HCT116 (cell line): ENCODE data around the gene LGMN.

ENCODE experiments used
- EGR1 ChIP-seq: IDR thresholded peaks from 2 replicates; pipeline ENCODE4 v1.6.1; 2012; ENCODE audit warnings: low read depth
- TCF7L2 ChIP-seq: IDR thresholded peaks from 2 replicates; pipeline ENCODE4 v1.7.0; 2011; ENCODE audit warnings: borderline replicate concordance, inconsistent platforms; ENCODE audit not compliant: insufficient read depth, insufficient read length; ENCODE audit errors: extremely low read depth
- YY1 ChIP-seq: IDR thresholded peaks from 2 replicates; pipeline ENCODE4 v1.6.1; 2011; ENCODE audit warnings: low read length, low read depth, moderate library complexity, mild to moderate bottlenecking; ENCODE audit not compliant: insufficient replicate concordance; ENCODE audit errors: extremely low read depth
- ZFX ChIP-seq: fragments of 450-650 bp; IDR thresholded peaks from 2 replicates; pipeline ENCODE4 v1.6.1; 2017
- TF ChIP-seq, protein P1 (sequence below): IDR thresholded peaks from 2 replicates; pipeline ENCODE4 v1.6.1; 2012; ENCODE audit warnings: low read depth
- TF ChIP-seq, protein P2 (sequence below), 3 experiments: fragments of 200-600 bp in 1 of 3; sonication (generic) in 1 of 3; IDR thresholded peaks in 2 of 3; conservative IDR thresholded peaks in 1 of 3; 2 replicates each; pipeline ENCODE4 v1.5.1; 2012 to 2017; ENCODE audit warnings: low read depth in 2 of 3, low read length in 2 of 3, antibody characterized with exemption in 1 of 3, borderline replicate concordance in 1 of 3, control low read depth in 1 of 3, mild to moderate bottlenecking in 1 of 3, mixed read lengths in 1 of 3, mixed run types in 1 of 3, moderate library complexity in 1 of 3; ENCODE audit not compliant: insufficient read depth in 1 of 3
- TF ChIP-seq, protein P3 (sequence below): IDR thresholded peaks from 2 replicates; pipeline ENCODE4 v1.6.1; 2012

DNA sequence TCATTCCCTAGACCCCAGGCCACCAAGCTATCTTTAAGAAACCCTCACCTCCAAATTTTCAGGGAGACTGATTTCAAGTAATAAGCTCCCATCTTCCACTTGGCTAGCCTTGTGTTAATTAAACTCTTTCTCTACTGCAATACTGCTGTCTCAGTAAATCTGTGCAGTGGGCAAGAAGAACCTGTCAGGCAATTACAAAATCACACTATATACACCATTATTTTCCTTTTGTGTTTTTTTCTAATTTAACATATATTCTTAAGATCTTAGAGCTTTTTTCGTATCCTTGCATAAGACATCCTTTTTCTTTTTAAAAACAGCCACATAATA lies 38.0 kb upstream of the LGMN start:
- TF ChIP-seq, protein P1, sequence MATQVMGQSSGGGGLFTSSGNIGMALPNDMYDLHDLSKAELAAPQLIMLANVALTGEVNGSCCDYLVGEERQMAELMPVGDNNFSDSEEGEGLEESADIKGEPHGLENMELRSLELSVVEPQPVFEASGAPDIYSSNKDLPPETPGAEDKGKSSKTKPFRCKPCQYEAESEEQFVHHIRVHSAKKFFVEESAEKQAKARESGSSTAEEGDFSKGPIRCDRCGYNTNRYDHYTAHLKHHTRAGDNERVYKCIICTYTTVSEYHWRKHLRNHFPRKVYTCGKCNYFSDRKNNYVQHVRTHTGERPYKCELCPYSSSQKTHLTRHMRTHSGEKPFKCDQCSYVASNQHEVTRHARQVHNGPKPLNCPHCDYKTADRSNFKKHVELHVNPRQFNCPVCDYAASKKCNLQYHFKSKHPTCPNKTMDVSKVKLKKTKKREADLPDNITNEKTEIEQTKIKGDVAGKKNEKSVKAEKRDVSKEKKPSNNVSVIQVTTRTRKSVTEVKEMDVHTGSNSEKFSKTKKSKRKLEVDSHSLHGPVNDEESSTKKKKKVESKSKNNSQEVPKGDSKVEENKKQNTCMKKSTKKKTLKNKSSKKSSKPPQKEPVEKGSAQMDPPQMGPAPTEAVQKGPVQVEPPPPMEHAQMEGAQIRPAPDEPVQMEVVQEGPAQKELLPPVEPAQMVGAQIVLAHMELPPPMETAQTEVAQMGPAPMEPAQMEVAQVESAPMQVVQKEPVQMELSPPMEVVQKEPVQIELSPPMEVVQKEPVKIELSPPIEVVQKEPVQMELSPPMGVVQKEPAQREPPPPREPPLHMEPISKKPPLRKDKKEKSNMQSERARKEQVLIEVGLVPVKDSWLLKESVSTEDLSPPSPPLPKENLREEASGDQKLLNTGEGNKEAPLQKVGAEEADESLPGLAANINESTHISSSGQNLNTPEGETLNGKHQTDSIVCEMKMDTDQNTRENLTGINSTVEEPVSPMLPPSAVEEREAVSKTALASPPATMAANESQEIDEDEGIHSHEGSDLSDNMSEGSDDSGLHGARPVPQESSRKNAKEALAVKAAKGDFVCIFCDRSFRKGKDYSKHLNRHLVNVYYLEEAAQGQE: no peak
- TF ChIP-seq, protein P2, sequence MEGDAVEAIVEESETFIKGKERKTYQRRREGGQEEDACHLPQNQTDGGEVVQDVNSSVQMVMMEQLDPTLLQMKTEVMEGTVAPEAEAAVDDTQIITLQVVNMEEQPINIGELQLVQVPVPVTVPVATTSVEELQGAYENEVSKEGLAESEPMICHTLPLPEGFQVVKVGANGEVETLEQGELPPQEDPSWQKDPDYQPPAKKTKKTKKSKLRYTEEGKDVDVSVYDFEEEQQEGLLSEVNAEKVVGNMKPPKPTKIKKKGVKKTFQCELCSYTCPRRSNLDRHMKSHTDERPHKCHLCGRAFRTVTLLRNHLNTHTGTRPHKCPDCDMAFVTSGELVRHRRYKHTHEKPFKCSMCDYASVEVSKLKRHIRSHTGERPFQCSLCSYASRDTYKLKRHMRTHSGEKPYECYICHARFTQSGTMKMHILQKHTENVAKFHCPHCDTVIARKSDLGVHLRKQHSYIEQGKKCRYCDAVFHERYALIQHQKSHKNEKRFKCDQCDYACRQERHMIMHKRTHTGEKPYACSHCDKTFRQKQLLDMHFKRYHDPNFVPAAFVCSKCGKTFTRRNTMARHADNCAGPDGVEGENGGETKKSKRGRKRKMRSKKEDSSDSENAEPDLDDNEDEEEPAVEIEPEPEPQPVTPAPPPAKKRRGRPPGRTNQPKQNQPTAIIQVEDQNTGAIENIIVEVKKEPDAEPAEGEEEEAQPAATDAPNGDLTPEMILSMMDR (IDR thresholded peaks at IDR 0.05 in 2 of 3, conservative IDR thresholded peaks at IDR 0.05 in 1 of 3; ENCODE audit: borderline replicate concordance in 1 of 3, insufficient read depth in 1 of 3, low read depth in 2 of 3, low read length in 2 of 3): no peak
- no peak for TF ChIP-seq YY1
- TF ChIP-seq EGR1: no peak
- TF ChIP-seq TCF7L2: no peak
- no peak for TF ChIP-seq ZFX
- TF ChIP-seq, protein P3, sequence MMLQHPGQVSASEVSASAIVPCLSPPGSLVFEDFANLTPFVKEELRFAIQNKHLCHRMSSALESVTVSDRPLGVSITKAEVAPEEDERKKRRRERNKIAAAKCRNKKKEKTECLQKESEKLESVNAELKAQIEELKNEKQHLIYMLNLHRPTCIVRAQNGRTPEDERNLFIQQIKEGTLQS: no peak
